K562 (cell line): ENCODE measurements around the gene KRTAP9-8.

Experiments
- FOS ChIP-seq: IDR thresholded peaks from 3 replicates; pipeline ENCODE4 v1.6.1; 2011; ENCODE audit not compliant: insufficient read length; ENCODE audit errors: extremely low read depth
- HCFC1 ChIP-seq: IDR thresholded peaks from 2 replicates; pipeline ENCODE4 v1.6.1; 2012; ENCODE audit warnings: low read depth, low read length, improper control_type of control experiment
- JUNB ChIP-seq: fragments of 450-650 bp; formaldehyde crosslinking; conservative IDR thresholded peaks from 2 replicates; pipeline ENCODE4 v1.4.0; 2020; ENCODE audit warnings: mild to moderate bottlenecking
- KDM2B ChIP-seq: fragments of 250-450 bp; sonication (Bioruptor Pico); IDR thresholded peaks from 2 replicates; pipeline ENCODE4 v1.8.0; 2021; ENCODE audit warnings: mild to moderate bottlenecking, moderate library complexity
- SREBF2 ChIP-seq: sonication (generic); formaldehyde crosslinking; IDR thresholded peaks from 2 replicates; pipeline ENCODE4 v1.4.0; 2020; ENCODE audit warnings: mild to moderate bottlenecking, missing genetic modification reagents
- WHSC1 ChIP-seq: IDR thresholded peaks from one replicate; pipeline ENCODE4 v1.6.1; 2012; ENCODE audit warnings: low read length, control low read depth, inconsistent platforms
- ZNF644 ChIP-seq: fragments of 200-800 bp; sonication (Bioruptor generic); IDR thresholded peaks from 2 replicates; pipeline ENCODE4 v1.6.1; 2016; ENCODE audit warnings: low read depth, missing genetic modification characterization, missing compliant biosample characterization
- ZNF766 ChIP-seq: fragments of 200-800 bp; sonication (Bioruptor generic); conservative IDR thresholded peaks from 2 replicates; pipeline ENCODE4 v1.6.1; 2016; ENCODE audit warnings: missing genetic modification characterization, missing compliant biosample characterization
- TF ChIP-seq, protein P1 (sequence below): sonication (generic); formaldehyde crosslinking; IDR thresholded peaks from 2 replicates; pipeline ENCODE4 v1.5.0; 2020; ENCODE audit warnings: missing genetic modification reagents
- TF ChIP-seq, protein P2 (sequence below), 3 experiments: IDR thresholded peaks in 2 of 3; conservative IDR thresholded peaks in 1 of 3; 2 replicates each; pipeline ENCODE4 v1.5.1; 2011 to 2012; ENCODE audit warnings: low read length in 3 of 3, mild to moderate bottlenecking in 3 of 3, control low read depth in 2 of 3, improper control_type of control experiment in 1 of 3, inconsistent platforms in 1 of 3, low read depth in 1 of 3, mixed read lengths in 1 of 3, moderate library complexity in 1 of 3; ENCODE audit not compliant: insufficient read depth in 2 of 3

DNA sequence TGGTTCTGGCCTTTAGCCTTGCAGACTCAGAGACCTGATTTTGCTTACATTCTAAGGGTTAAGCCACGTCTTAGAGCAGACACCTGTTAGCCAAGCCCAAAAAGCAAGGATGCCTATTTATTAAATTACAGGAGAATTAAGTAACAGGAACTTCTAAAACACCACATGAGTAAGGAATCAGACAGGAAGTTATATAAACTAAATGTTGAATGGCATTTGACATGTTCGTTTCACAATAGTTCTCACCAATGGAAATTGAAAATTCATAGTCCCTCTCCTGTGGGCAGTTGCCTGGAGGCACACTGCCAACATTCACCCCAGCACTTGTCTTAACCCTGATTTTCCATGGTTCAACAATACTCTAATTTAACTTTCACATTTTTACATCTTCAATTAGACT, 46.7 kb downstream of the KRTAP9-8 start:
- TF ChIP-seq SREBF2 (CRISPR knock-in tag) (no peak), WHSC1 (no peak), ZNF766 (CRISPR knock-in tag) (no peak), JUNB (CRISPR knock-in tag) (no peak), HCFC1 (no peak), KDM2B (no peak), FOS (no peak), ZNF644 (tag) (no peak)
- TF ChIP-seq, protein P1, sequence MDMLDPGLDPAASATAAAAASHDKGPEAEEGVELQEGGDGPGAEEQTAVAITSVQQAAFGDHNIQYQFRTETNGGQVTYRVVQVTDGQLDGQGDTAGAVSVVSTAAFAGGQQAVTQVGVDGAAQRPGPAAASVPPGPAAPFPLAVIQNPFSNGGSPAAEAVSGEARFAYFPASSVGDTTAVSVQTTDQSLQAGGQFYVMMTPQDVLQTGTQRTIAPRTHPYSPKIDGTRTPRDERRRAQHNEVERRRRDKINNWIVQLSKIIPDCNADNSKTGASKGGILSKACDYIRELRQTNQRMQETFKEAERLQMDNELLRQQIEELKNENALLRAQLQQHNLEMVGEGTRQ (CRISPR knock-in tag), result no peak
- TF ChIP-seq, protein P2, sequence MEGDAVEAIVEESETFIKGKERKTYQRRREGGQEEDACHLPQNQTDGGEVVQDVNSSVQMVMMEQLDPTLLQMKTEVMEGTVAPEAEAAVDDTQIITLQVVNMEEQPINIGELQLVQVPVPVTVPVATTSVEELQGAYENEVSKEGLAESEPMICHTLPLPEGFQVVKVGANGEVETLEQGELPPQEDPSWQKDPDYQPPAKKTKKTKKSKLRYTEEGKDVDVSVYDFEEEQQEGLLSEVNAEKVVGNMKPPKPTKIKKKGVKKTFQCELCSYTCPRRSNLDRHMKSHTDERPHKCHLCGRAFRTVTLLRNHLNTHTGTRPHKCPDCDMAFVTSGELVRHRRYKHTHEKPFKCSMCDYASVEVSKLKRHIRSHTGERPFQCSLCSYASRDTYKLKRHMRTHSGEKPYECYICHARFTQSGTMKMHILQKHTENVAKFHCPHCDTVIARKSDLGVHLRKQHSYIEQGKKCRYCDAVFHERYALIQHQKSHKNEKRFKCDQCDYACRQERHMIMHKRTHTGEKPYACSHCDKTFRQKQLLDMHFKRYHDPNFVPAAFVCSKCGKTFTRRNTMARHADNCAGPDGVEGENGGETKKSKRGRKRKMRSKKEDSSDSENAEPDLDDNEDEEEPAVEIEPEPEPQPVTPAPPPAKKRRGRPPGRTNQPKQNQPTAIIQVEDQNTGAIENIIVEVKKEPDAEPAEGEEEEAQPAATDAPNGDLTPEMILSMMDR (IDR thresholded peaks at IDR 0.05 in 2 of 3, conservative IDR thresholded peaks at IDR 0.05 in 1 of 3; ENCODE audit: insufficient read depth in 2 of 3, low read depth in 1 of 3, low read length in 3 of 3), result no peak
